Type B pancreatic cell (in vitro differentiated cells): ENCODE measurements around the gene ITPK1. TPM values are rescaled to one million over a fixed set of nuclear protein-coding genes. Genes with fewer than 3 reads are reported as not detected.
A peak's percentile ranks its signal among the peaks of the same experiment; 100 is the strongest.

Experiments
- DNase-seq: peaks from one replicate; pipeline ENCODE4 v3.0.0; 2021; ENCODE audit warnings: mixed read lengths; ENCODE audit not compliant: unreplicated experiment; ENCODE audit errors: extremely low spot score
- H3K27ac Mint-ChIP-seq: 2 replicates; pipeline ENCODE4 v1.8.0; 2021; ENCODE audit warnings: mild to moderate bottlenecking, mixed read lengths
- H3K27me3 Mint-ChIP-seq: 2 replicates; pipeline ENCODE4 v1.8.0; 2021; ENCODE audit warnings: mixed read lengths
- H3K36me3 Mint-ChIP-seq: 2 replicates; pipeline ENCODE4 v1.8.0; 2021; ENCODE audit warnings: mixed read lengths
- H3K4me1 Mint-ChIP-seq: one replicate; pipeline ENCODE4 v1.8.0; 2021; ENCODE audit warnings: mixed read lengths; ENCODE audit not compliant: unreplicated experiment
- H3K4me3 Mint-ChIP-seq: 2 replicates; pipeline ENCODE4 v1.8.0; 2021; ENCODE audit warnings: mild to moderate bottlenecking, mixed read lengths
- H3K9me3 Mint-ChIP-seq: 2 replicates; pipeline ENCODE4 v1.8.0; 2021; ENCODE audit warnings: mixed read lengths
- CTCF ChIP-seq: fragments of 200-600 bp; sonication (generic); conservative IDR thresholded peaks from 2 replicates; pipeline ENCODE4 v1.5.0; 2021; ENCODE audit warnings: antibody characterized with exemption, mild to moderate bottlenecking
- total RNA-seq: library from RNA; stranded (reverse); gene quantifications from 2 replicates; pipeline ENCODE4 v1.2.1, GENCODE V29; 2021; ENCODE audit warnings: low replicate concordance

Gene ITPK1
- total RNA-seq, 1 donor from 2014 or later, result 40.2 TPM

DNA sequence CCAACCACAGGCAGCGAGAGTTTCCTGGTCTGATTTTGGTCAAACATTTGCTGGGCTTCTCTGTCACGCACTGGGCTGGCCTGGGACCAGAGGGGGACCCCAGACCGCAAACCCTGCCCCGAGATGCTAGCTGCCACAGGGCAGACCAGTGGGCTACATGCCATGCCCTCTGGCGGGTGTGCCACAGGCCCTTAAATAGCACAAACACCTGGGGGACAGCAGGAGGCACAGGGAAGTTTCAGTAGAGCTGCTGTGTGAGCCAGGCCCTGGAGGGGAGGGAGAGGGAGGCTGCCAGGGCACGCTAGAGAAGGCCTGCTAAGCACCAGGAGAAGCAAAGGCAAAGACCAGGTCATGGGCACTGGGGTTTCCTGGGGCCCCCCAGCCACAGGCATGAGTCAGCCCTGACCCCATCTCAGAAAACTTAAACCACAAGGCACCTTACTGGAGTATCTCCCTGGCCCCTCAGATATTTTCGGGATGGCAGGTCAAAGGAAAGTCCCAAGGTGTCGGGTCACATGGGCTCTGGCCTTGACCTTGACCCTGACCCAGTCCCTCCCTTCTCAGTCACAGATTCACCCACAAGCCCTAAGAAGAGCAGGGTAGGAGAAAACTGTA is 29.2 kb downstream of the ITPK1 start:
- TF ChIP-seq CTCF, result no peak

DNA sequence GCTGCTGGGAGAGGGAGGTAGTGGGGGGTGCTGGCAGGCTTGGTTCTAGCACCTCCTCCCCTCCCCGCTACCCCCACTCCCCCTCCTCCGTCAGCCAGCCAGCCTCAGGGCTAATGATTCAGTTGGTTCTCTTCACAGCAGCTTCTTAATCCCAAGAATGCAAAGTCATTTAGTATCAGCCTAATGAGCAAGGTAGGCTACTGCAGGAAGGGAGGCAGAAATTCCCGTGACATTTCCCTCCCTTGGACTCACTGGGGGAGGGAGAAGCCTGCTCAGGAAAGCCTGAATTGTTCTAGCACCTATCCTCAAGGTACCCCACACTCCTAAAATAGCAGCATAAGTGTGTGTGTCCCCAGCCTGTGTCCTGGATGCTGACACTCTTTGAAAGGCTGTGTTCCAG is 29.8 kb downstream of the ITPK1 start:
- no peaks in the 10 kb centered on the region for H3K9me3 Mint-ChIP-seq
- no peak for DNase-seq
- H3K4me3 Mint-ChIP-seq, result no peak overlapping the region
- H3K4me1 Mint-ChIP-seq, result peaks cover 32% of the 10 kb centered on the region
- no peaks in the 10 kb centered on the region for H3K36me3 Mint-ChIP-seq
- TF ChIP-seq CTCF, result no peak
- peak overlapping the region; percentile 70 for H3K27ac Mint-ChIP-seq
- H3K27me3 Mint-ChIP-seq, result no peaks in the 10 kb centered on the region

More for the DNA sequence above, 29.2 kb downstream of the ITPK1 start:
- Mint-ChIP-seq H3K9me3 (no peaks in the 10 kb centered on the region), H3K4me3 (no peak overlapping the region), H3K27ac (peak overlapping the region; percentile 70), H3K36me3 (no peaks in the 10 kb centered on the region), H3K27me3 (no peaks in the 10 kb centered on the region), H3K4me1 (peaks cover 39% of the 10 kb centered on the region)
- DNase-seq, result no peak

DNA sequence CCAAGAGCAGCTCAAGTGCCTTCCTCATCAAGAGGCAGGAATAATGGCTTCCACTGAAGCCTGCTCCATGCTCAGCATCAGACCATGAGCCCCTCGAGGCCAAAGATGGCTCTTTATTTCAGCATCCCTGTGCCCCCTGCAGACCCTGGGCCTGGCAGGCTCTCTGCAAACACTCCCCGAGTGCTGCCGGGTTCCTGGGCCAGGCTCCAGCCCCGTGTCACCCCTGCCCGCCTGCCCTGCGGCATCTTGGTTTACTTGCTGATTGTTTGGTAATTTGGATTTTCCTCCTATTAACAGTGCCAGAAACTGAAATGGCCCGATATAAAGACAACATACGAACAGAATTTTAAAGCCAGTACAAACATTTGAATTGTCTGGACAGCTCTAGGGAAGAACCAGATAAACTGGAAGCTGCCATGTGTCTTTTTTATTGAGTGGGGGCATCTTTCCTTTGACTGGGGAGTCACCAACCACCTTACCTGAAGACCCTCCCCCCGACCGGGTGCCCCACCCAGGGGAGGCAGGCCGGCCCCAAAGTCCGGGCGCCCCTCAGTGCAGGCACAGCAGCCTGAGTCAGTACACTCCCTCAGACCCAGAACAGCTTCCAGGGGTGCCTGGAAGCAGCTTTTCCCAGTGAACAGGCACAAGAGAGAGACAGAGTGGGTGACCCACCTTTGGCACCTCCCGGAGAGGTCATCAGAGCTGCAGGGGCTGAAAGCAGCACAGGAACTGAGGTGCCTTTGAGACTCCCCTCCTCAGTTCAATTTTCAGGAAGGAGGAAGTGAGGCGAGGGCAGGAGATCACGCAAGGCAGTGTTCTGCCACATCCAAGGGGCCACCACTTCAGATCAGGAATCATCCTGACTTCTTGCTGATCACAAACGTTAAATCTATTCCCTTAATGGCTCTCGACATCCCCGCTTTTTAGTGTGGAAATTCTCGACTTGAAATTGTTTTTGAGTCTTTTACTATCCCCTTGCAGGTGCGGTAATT is 30.6 kb downstream of the ITPK1 start:
- no peak for TF ChIP-seq CTCF
- Mint-ChIP-seq H3K4me3 (no peak overlapping the region), H3K27ac (peak overlapping the region; percentile 70), H3K9me3 (no peaks in the 10 kb centered on the region), H3K27me3 (no peaks in the 10 kb centered on the region), H3K4me1 (peaks cover 29% of the 10 kb centered on the region), H3K36me3 (no peaks in the 10 kb centered on the region)
- no peak for DNase-seq

GRCh38 chr14:93084402-93084801 is 31.3 kb downstream of the ITPK1 start:
- Mint-ChIP-seq H3K36me3 (no peaks in the 10 kb centered on the region), H3K4me3 (no peak overlapping the region), H3K27me3 (no peaks in the 10 kb centered on the region), H3K27ac (no peak overlapping the region), H3K4me1 (peaks cover 29% of the 10 kb centered on the region), H3K9me3 (no peaks in the 10 kb centered on the region)
- DNase-seq, result no peak
- no peak for TF ChIP-seq CTCF

DNA sequence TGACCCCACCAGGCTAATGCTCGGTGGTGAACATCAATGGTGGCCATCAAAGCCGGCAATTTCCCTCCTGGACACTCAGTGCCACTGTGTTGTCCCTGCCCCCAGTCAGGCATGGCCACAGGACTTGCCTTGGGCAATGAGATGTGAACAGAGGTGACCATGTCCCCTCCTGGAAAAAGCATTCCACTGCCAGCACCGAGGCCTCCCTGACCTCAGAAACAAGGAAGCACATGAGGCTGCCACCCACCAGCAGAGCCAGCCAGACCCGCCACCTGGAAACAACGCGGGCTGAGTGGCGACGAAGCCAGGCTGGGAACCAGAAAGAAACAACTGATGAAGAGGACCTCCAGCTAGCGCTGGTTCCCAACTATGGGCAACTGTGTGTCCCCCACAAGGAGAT is 31.8 kb downstream of the ITPK1 start:
- Mint-ChIP-seq H3K4me3 (no peak overlapping the region), H3K27me3 (no peaks in the 10 kb centered on the region), H3K36me3 (no peaks in the 10 kb centered on the region), H3K9me3 (no peaks in the 10 kb centered on the region), H3K4me1 (peaks cover 32% of the 10 kb centered on the region), H3K27ac (no peak overlapping the region)
- no peak for DNase-seq
- no peak for TF ChIP-seq CTCF
